ENCODE measurements around the gene HLCS.

The HLCS gene

GRCh38 chr21:36811762-36812161 lies 154.7 kb downstream of the HLCS start:
- DNase-seq (ENCODE audit: low read depth), result no peak

DNA sequence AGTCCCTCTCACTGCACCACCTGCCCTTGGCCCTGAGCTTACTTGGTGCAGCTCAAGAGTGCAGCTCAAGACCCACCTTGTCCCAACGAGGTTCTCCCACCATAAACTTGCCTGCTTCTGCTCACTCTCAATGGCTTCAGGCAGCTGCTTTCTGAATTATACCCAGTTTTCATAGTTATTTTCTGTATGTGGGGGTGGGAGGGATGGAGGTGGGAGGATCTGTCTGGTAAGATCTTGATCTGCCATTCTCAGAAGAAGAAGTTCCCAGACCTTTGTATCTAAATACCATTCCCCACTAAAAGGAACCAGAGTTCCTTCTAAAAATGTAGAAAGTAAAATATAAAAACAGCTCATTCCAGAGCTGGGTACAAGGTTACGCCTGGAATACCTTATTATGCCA lies 156.0 kb downstream of the HLCS start:
- no peak for DNase-seq (ENCODE audit: low read depth)

DNA sequence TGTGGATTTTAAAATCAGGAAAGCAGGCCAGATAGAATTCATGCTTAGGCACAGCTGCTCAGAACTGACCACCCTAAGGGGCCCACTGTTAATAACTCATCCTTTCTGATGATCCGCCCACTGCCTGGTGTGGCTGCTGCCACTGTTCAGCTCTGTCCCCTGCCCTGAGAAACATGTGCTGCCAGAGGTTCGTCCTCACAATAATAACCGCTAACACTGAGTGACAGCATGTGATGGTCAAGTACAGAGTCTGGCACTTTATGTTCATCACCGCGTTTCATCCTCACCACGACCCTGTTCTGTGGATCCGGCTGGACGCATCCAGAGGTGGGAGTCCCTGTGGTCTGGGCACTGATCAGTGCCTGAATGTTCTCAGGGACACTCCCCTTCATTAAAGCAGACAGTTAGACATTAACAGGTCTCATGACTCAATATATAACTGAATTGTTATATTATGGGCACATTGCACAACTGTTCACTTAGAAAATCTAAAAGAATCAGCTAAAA lies 159.0 kb downstream of the HLCS start:
- DNase-seq (ENCODE audit: low read depth), result no peak

- DNase-seq (ENCODE audit: low read depth), result no peak
These were observed 160.4 kb downstream of the HLCS start for GRCh38 chr21:36806103-36806502.

DNA sequence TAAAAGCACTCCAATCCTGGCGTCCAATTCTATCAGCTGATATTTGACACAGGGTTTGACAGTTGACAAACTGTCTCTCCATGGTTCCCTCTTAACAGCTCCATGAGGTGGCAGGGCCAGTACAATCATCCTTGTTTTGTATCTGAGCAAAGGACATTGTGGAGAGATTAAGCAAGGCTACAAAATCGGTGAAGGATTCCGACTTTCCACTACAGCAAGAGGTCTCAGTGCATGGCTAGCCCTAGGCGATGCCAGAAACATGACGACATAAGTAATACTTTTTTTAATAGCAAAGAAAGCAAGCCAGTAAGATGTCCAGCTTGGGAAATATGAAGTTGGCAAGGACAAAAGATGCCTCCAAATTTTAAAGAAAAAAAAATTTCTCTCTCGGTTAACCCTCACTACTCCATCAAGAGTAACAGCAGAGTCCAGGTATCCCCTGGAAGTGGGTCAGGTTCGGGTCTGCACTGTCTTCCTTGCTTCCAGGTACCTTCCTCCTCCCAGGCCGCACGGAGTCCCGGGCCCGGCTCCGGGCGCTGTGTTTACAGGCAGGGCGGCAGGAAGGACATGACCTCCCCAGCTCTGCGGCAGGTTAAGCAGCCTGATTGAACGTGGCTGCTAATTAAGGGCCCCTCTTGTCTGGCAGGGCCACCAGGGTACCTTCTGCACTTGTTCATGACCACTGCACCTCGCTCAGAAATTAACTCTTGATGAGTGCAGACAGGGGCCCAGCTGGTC lies 161.4 kb downstream of the HLCS start:
- no peak for DNase-seq (ENCODE audit: low read depth)

DNA sequence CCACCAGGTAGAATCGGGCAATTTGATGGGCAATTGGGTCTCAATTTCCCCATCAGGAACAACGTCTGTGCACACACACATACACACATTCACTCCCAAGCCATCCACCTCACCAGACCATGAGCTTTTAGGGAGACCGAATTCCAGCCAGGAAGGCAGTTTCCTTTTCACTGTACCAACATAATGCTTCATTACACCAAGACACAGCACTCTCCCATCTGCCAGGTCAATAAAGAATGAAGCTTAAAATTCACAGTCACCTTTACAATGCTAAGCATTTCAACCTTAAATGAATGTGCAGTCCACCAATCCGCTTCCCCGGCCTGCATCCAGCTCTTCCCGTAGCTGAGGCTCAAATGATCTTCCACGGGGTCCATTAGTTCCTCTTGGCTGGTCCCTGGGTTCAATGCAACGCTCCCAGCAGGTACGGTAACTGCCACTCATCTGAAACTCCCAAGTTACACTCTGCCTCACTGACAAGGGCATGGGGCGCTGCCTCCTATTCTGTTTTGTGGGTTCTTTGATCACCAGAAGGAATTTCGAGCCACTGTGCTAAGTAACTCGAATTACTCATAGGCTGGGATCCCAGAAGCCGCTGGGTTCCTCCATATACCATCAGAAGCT lies 162.5 kb downstream of the HLCS start:
- DNase-seq (ENCODE audit: low read depth), result no peak

DNA sequence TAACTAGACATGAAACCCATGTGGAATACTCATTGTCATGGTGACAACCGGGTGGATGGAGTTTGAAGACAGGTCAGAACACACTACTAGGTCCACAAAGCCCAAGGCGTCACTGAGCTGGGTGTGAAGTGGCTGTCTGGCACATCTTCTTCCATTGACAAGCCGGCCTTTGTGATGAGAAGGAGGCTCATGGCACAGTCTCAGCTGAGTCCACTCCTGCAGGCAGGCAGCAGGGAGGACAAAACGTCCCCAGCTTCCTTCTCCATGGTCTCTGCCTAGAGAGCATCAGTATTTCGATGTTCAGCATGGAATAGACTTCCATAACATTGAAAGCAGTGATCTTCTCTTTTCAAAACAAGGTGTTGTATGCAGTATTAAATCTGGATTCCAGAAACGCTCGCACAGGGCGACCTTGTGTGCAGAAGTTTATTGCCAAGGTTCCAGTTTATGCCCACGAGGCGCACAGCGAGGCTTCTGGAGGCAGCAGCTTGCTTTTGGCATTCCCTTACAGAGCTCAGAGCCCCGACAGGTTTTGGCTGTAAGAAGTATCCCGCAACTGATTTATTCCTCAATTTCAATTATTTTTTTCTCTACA lies 163.3 kb downstream of the HLCS start:
- DNase-seq (ENCODE audit: low read depth), result no peak

- no peak for DNase-seq (ENCODE audit: low read depth)
These were observed 165.7 kb downstream of the HLCS start for GRCh38 chr21:36800734-36801133.

DNA sequence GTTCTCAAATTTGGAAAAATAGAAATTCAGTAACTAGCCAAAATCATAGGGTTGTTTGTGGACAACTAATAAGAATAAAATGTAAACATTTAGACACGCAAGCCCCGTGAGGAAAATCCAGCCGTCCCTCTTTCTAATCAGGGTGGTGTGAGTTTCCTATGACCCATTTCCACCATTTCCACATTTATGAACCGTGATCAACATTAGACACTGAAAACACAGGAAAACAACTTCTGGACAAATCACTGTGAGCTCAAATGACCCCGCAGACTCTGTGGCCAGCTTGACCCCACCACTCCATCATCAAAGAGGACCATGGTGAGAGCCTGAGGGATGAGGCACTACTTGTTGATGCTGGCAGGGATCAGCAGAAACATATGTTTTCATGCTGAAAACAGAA lies 166.6 kb downstream of the HLCS start:
- no peak for DNase-seq (ENCODE audit: low read depth)

GRCh38 chr21:36798491-36798890 lies 168.0 kb downstream of the HLCS start:
- DNase-seq (ENCODE audit: low read depth), result no peak

DNA sequence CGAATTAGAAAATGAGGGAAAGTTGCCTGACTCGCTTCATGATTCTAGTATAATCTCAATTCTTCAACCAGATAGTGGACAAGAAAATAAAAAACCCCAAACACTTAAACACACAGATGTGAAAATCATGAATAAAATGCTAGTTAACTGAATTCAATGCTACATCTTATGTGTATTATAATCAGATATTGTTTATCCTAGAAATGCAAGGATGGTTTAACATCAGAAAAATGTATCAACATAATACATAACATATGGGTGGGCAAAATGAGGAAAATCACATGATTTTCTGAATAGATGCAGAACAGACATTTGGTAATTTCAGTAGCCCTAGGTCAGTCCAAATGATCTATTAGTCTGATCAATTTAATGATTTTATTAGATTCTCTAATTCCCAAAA lies 170.4 kb downstream of the HLCS start:
- no peak for DNase-seq (ENCODE audit: low read depth)

DNA sequence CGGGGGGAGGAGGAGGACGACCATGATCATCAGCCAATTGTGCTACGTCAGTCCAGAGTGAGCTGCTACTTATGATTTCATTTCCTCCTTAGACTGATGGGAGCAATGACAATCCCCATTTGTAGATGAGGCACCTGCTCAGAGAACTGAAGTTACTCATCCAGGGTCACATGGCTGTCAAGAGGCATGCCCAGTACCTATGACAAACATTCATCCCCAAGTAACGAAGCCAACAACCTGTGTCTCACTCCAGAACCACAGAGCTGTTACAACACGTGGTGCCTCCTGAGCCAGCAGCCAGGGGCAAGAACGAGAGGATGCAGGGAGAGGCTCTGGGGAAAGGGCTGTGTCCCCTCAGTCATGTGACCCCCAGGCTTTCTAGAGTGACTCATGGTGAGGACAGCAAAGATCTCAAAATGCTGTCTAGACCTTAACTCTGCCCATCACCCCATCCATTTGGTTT lies 173.9 kb downstream of the HLCS start:
- DNase-seq (ENCODE audit: low read depth), result no peak

DNA sequence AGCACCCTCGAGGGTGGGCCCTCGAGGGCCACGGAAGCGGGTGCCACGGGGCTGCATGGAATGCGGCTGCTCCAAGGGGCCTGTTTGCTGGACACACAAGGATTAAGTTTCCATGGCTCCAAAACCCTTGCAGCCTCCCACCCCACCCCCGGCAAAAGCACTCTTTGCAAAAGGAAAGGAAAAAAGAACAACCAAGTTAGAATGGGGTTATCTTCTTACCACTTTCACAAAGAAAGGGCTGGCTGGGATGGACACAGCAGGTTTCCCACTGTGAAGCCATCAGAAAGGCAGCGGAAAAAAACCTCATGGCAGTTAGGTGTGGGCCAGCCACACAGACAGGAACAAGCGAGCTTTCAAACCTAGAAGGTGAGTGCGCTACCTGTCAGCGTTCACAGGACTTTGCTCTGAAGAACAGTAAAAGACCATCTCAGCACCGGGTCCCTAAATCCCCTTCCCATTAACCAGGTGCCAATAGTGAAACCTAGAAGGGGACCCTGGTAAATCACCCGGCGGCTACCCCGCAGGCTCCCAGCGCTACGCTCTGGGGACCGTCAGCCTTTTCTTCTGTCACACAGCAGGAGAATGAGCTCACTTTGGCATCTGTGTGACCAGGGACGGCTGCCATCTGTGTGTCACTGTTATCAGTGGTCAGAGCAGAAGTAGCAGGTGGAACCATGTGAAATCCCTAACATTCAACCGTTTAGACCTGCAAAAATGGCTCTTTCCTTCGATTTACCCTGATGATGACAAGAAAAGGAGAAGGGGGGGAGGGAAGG lies 174.6 kb downstream of the HLCS start:
- DNase-seq (ENCODE audit: low read depth), result no peak

DNA sequence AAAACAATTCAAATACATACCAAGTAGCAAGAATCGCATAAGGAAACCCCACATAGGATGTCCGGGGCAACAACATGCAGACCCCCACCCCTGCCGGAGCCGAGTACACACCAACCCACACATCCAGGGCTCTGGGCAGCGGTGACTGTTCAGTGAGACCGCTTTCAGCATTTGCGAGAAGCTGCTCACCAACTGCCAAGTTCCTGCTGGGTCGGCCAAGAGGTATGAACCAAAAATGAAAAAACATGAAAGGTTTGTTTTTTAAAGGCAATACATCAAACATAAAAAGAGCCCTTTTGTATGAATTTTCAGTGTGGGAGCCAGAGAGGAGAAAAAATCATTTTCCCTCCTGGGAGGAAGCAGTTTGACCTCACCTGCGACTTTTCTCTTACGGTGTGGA lies 175.3 kb downstream of the HLCS start:
- DNase-seq (ENCODE audit: low read depth), result no peak

DNA sequence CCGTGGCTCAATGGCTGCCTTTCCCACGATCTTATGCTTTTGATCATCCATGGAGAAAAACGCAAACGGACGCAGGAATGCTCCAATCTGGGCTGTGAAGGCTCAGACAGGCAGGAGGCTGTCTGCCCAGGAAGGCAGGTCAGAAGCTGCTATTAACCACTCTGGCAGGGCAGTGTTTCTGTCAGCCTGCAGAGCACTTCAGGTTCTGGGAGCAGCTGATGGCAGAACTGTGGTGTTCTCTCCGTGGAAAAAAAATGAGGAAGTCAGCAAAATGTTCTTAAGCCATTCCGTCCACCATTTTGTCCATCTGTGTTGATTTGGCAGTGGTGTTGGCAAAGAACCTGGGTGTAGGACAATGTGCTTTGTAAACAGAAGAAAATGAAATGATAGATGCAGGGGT lies 175.9 kb downstream of the HLCS start:
- DNase-seq (ENCODE audit: low read depth), result no peak

GRCh38 chr21:36788120-36788638 lies 178.3 kb downstream of the HLCS start:
- DNase-seq (ENCODE audit: low read depth), result no peak

DNA sequence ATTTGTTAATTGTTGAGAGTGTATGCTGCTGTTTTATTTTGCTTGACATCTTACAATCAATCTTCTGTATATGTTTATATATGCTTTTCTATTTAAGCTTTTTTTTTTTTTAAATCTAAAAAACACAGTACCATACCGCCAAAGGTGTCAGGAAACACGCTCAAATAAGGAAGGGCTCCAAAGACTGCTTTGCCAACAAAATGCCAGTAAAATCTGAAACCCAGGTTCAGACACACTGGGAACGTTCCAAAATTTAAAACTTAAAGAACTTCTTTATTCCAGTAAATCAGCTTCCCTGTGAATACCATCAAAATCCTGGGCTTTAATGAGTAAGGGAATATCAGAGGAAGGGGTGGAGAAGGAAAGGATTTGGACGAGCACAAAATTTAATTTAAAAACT lies 180.3 kb downstream of the HLCS start:
- DNase-seq (ENCODE audit: low read depth), result no peak

GRCh38 chr21:36785615-36786014 lies 180.9 kb downstream of the HLCS start:
- DNase-seq (ENCODE audit: low read depth), result no peak

GRCh38 chr21:36784947-36785346 lies 181.5 kb downstream of the HLCS start:
- DNase-seq (ENCODE audit: low read depth), result no peak

- DNase-seq (ENCODE audit: low read depth), result no peak
These were observed 182.7 kb downstream of the HLCS start for GRCh38 chr21:36783612-36784374.

GRCh38 chr21:36780861-36781260 lies 185.6 kb downstream of the HLCS start:
- DNase-seq (ENCODE audit: low read depth), result no peak
